Measurements from ENCODE around the gene ADSL.
A peak's percentile ranks its signal among the peaks of the same experiment; 100 is the strongest.

Gene ADSL

DNA sequence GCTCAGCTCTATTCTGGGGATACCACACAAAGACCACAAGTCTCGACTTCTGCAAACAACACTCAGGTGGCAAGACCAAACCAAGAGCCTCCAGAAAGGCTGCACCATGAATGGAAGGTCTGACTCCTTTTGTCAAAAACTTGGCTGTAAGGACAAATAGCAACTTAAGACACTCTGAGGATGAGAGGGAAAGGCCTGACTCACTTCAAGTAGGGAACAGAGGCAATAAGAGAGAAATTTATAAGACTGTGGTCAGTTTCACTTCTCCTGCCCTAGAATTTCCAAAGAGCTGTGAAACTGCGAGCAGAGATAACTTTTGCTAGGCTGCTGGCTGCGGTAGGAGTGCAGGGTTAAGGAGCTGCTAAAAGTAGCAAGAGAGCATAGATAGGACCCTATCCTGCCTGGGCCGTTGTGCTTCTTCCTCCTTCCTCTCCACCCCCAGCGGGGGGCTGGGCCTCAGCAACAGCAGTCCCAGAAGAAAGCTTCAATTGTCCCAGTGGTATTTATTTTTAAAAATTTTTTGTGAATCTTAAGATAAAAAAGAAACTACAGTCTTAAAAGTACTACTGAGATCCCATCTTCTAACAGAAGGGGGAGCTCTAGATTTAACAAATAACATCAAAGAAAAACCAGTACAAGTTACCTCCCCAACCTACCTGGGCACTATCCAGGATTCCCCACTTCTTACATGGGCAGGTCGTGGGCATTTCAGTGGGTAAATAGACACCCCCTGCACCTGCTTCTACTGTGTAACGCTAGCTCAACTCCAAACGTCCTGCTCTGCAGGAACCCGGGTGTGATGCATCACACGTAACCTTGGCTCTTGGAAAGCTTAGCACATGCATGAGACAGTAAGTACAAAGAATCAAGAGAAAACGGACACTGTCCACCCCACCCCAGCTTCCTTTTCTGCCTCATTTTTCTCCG is 90.5 kb downstream of the ADSL start:
- DNase-seq (ENCODE audit: low read depth, low spot score), result peak; percentile 36
